Astrocyte of the spinal cord (primary cell): Measurements from ENCODE around the gene NDST4.
A peak's percentile ranks its signal among the peaks of the same experiment; 100 is the strongest.

Experiments used
- DNase-seq: peaks from one replicate; pipeline ENCODE4 v3.0.0; 2011; ENCODE audit warnings: low read depth, low spot score
- H3K4me3 ChIP-seq: 2 replicates; pipeline ENCODE4 v1.5.1; 2011; ENCODE audit warnings: low read depth, mild to moderate bottlenecking, low read length, moderate library complexity
- in situ Hi-C: cut with HindIII; loops from 2 replicates; pipeline ENCODE4 v1.10.0; 2017; ENCODE audit warnings: low sequenced_read_pairs
- TF ChIP-seq, protein P1 (sequence below): IDR thresholded peaks from 2 replicates; pipeline ENCODE4 v1.5.1; 2012; ENCODE audit warnings: low read depth, mild to moderate bottlenecking, low read length, inconsistent platforms

Gene NDST4

DNA sequence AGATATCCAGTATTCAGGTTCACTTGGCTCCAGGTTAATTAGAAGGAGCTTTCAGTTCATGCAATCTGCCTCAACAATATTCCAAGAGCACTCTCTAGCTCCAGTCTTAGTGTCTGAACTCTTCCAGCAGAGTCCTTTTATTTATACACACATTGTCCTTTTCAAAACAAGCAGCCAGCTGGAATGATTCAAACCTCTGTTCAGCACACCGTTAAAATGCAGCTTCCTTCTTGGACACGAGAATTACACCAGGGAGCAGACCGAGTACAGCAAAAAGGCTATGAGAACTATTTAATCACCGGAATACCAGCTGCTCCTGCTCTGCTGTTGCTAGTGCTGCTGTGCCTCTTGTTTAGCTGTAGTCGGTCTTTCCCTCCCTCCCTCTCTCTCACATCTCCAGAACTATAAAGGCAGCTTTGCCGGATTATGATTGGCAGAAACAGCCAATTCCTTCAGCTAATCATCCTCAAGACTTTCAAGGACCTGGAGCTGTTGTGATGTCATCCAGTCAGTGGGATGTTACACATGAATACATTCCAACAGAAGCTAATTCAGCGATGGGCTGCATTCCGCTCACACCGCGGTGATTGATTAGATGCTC, at the start of gene NDST4:
Gene NDST4, minus strand, starts transcription at position 115 of the 601 bp plus-strand sequence. CDS start 36,584 bp downstream, outside the sequence.
- H3K4me3 ChIP-seq: peak within 1 kb of the TSS; percentile 37
- peak; percentile 76 for DNase-seq
- in situ Hi-C loops: no loop called here

DNA sequence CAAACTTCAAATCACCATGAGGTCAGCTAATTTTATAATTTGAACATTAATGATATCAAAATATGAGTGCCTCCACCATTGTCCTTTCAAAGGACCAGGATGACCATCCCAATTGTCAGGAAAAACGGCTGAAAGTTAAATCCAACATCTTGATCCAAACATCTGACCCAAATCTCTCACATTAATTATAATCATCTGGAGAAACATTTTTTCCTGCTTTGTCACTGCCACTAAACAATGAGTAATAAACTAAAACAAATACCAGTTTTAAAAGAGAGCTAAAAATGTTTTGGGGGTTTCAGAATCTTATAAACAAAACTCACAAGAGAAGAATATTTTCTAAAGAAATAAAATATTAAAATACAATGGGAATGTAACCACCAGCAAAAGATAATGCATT, 45.7 kb upstream of the NDST4 start:
- no peak overlapping the region for H3K4me3 ChIP-seq
- DNase-seq: no peak
- TF ChIP-seq, protein P1, sequence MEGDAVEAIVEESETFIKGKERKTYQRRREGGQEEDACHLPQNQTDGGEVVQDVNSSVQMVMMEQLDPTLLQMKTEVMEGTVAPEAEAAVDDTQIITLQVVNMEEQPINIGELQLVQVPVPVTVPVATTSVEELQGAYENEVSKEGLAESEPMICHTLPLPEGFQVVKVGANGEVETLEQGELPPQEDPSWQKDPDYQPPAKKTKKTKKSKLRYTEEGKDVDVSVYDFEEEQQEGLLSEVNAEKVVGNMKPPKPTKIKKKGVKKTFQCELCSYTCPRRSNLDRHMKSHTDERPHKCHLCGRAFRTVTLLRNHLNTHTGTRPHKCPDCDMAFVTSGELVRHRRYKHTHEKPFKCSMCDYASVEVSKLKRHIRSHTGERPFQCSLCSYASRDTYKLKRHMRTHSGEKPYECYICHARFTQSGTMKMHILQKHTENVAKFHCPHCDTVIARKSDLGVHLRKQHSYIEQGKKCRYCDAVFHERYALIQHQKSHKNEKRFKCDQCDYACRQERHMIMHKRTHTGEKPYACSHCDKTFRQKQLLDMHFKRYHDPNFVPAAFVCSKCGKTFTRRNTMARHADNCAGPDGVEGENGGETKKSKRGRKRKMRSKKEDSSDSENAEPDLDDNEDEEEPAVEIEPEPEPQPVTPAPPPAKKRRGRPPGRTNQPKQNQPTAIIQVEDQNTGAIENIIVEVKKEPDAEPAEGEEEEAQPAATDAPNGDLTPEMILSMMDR: no peak
- in situ Hi-C loops: no loop called here

More for the DNA sequence above, at the start of gene NDST4:
- TF ChIP-seq, protein P1: no peak

DNA sequence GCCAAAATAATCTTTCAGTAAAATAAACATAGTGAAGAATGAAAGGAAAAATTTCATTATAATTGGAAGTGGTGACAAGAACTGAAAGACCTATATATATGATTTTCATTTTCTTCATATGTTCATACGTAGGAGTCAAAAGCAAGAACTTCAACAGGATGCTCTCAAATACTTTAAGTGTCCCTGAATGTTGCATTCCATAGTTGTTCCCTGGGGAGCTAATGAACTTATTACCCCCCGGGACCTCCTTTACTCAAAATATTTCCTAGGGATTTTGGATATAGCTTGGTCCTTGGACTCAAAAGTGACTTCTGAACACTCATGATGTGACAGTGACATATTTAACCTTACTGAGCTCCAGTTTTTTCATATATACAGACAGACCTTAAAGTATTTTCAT, 44.9 kb upstream of the NDST4 start:
- H3K4me3 ChIP-seq: no peak overlapping the region
- no peak for DNase-seq
- in situ Hi-C loops: no loop called here
- TF ChIP-seq, protein P1: no peak

DNA sequence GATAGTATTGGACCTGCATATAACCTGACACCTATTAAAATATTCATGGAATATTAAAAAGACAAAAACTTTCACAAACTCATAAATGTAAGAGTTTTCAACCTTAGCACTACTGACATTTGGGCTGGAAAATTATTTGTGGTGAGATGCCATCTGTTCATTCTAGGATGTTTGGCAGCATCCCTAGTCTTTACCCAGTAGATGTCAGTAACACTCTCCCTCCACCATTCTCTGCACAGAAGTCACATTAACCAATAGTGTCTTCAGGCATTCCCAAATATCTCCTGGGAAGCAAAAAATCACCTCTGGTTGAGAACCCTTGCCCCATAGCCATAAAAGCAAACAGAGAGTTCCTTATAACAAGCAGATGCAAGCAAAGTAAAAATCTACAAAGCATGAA, 41.4 kb upstream of the NDST4 start:
- H3K4me3 ChIP-seq: no peak overlapping the region
- TF ChIP-seq, protein P1: peak; percentile 23
- in situ Hi-C loops: no loop called here
- DNase-seq: no peak

DNA sequence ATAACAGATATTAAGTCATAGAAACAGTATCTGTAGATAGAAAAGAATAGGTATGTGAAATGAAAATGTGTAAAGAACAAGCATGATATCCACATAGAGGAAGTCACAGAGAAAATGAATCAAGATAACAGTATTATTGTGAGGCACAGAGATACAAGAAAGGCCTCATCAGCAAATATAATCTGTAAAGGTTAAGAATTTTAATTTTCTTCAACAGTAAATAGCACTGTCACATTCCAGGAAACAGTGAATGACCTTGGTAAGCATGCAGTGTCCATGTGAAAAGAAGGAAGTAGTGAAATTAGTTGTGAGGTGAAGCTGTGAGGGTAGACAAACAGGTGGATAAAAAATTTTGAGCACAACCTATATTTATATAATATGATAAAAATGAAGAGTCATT, 39.5 kb upstream of the NDST4 start:
- in situ Hi-C loops: no loop called here
- TF ChIP-seq, protein P1: no peak

DNA sequence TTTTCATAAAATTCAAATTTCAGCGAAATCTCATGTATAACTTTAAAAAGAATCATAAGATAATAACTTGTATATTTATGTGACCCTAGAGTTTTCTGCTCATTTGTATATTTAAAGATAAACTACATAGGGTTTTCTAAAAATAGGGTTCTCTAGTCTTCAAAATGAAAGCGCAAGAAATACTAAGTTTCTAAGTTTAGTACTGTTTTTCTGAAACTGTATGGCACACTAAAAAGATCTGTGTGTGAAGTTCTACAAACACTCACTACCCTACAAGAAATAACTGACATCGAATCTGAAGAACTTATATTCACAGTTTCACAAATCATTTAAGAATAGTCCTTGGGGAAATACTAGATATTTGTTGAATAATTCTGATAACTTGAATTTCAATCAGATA, 38.7 kb upstream of the NDST4 start:
- H3K4me3 ChIP-seq: no peak overlapping the region
- in situ Hi-C loops: no loop called here
- no peak for DNase-seq
- TF ChIP-seq, protein P1: no peak

More for the DNA sequence above, 39.5 kb upstream of the NDST4 start:
- DNase-seq: no peak
- H3K4me3 ChIP-seq: no peak overlapping the region
